DOHH2 (cell line): ENCODE results near the gene IFNG.

Experiments used
- H3F3A ChIP-seq: fragments of 200-600 bp; sonication (generic), shearing (Covaris generic); 2 replicates; pipeline ENCODE4 v1.6.0; 2016; ENCODE audit warnings: antibody characterized with exemption, mild to moderate bottlenecking; ENCODE audit not compliant: control insufficient read depth, insufficient read depth
- H3K27ac ChIP-seq: fragments of 200-600 bp; sonication (generic); 2 replicates; pipeline ENCODE4 v1.5.1; 2014; ENCODE audit warnings: low read depth, mild to moderate bottlenecking, low read length, moderate library complexity
- H3K27me3 ChIP-seq: fragments of 200-600 bp; sonication (generic); 2 replicates; pipeline ENCODE4 v1.6.1; 2014; ENCODE audit warnings: mild to moderate bottlenecking, low read length, mixed read lengths; ENCODE audit not compliant: control insufficient read depth
- H3K36me3 ChIP-seq: fragments of 200-600 bp; sonication (generic); 2 replicates; pipeline ENCODE4 v1.6.1; 2014; ENCODE audit warnings: mild to moderate bottlenecking, low read length, moderate library complexity, mixed read lengths; ENCODE audit not compliant: control insufficient read depth
- H3K4me1 ChIP-seq: fragments of 200-600 bp; sonication (generic); 2 replicates; pipeline ENCODE4 v1.6.1; 2014; ENCODE audit warnings: mild to moderate bottlenecking, low read length, mixed read lengths; ENCODE audit not compliant: control insufficient read depth
- H3K4me2 ChIP-seq: fragments of 200-600 bp; sonication (generic); 2 replicates; pipeline ENCODE4 v1.6.0; 2014; ENCODE audit warnings: mild to moderate bottlenecking, low read length, moderate library complexity
- H3K4me3 ChIP-seq: fragments of 200-600 bp; sonication (generic); 2 replicates; pipeline ENCODE4 v1.5.1; 2014; ENCODE audit warnings: mild to moderate bottlenecking, low read length, mixed read lengths
- H3K79me2 ChIP-seq: fragments of 200-600 bp; sonication (generic); 2 replicates; pipeline ENCODE4 v1.6.1; 2014; ENCODE audit warnings: mild to moderate bottlenecking, low read length, mixed read lengths; ENCODE audit not compliant: control insufficient read depth
- H3K9me2 ChIP-seq: fragments of 200-600 bp; sonication (generic); replicated peaks from 2 replicates; pipeline ENCODE4 v1.6.1; 2014; ENCODE audit warnings: mild to moderate bottlenecking, low read length, mixed read lengths; ENCODE audit not compliant: control insufficient read depth
- H3K9me3 ChIP-seq: fragments of 200-600 bp; sonication (generic); 2 replicates; pipeline ENCODE4 v1.6.1; 2014; ENCODE audit warnings: antibody characterized with exemption, low read length, mixed read lengths; ENCODE audit not compliant: control insufficient read depth, insufficient read depth
- H4K20me1 ChIP-seq: fragments of 200-600 bp; sonication (generic); 2 replicates; pipeline ENCODE4 v1.6.0; 2014; ENCODE audit warnings: low read depth, mild to moderate bottlenecking, antibody characterized with exemption, low read length, moderate library complexity; ENCODE audit not compliant: control insufficient read depth, insufficient read depth
- CTCF ChIP-seq: fragments of 200-600 bp; sonication (generic); IDR thresholded peaks from one replicate; pipeline ENCODE4 v1.5.1; 2014; ENCODE audit warnings: antibody characterized with exemption, mild to moderate bottlenecking, low read depth, low read length; ENCODE audit not compliant: poor library complexity, severe bottlenecking
- EZH2phosphoT487 ChIP-seq: fragments of 200-600 bp; sonication (generic); IDR thresholded peaks from 2 replicates; pipeline ENCODE4 v1.6.1; 2017; ENCODE audit warnings: borderline replicate concordance, mild to moderate bottlenecking, antibody characterized with exemption, low read length, moderate library complexity, mixed read lengths

The IFNG gene

GRCh38 chr12:68203460-68203875 lies 43.9 kb upstream of the IFNG start:
- H4K20me1 ChIP-seq, result no peaks in the 10 kb centered on the region
- H3K4me1 ChIP-seq, result no peaks in the 10 kb centered on the region
- H3K27me3 ChIP-seq, result peaks cover 8% of the 10 kb centered on the region
- TF ChIP-seq CTCF, result no peak
- no peak for TF ChIP-seq EZH2phosphoT487
- H3K9me3 ChIP-seq, result no peaks in the 10 kb centered on the region
- H3F3A ChIP-seq, result no peaks in the 10 kb centered on the region
- H3K27ac ChIP-seq, result no peak overlapping the region
- no peak overlapping the region for H3K4me2 ChIP-seq
- H3K9me2 ChIP-seq, result no peaks in the 10 kb centered on the region
- no peaks in the 10 kb centered on the region for H3K79me2 ChIP-seq
- H3K36me3 ChIP-seq, result no peaks in the 10 kb centered on the region
- H3K4me3 ChIP-seq, result no peak overlapping the region

GRCh38 chr12:68200854-68201253 lies 41.3 kb upstream of the IFNG start:
- peaks cover 5% of the 10 kb centered on the region; the same call in 1 of the 2 replicates for H3K27me3 ChIP-seq
- H4K20me1 ChIP-seq, result no peaks in the 10 kb centered on the region
- no peaks in the 10 kb centered on the region for H3K9me2 ChIP-seq
- H3K36me3 ChIP-seq, result no peaks in the 10 kb centered on the region
- no peak overlapping the region for H3K4me3 ChIP-seq
- H3K27ac ChIP-seq, result no peak overlapping the region
- no peaks in the 10 kb centered on the region for H3K9me3 ChIP-seq
- no peak overlapping the region for H3K4me2 ChIP-seq
- H3K4me1 ChIP-seq, result no peaks in the 10 kb centered on the region
- no peaks in the 10 kb centered on the region for H3K79me2 ChIP-seq
- TF ChIP-seq EZH2phosphoT487, result no peak
- TF ChIP-seq CTCF, result no peak
- H3F3A ChIP-seq, result no peaks in the 10 kb centered on the region

- Histone ChIP-seq H3K27me3 (peaks cover 5% of the 10 kb centered on the region; the same call in 1 of the 2 replicates), H3F3A (no peaks in the 10 kb centered on the region), H3K79me2 (no peaks in the 10 kb centered on the region), H3K4me2 (no peak overlapping the region), H3K36me3 (no peaks in the 10 kb centered on the region), H4K20me1 (no peaks in the 10 kb centered on the region), H3K9me2 (no peaks in the 10 kb centered on the region), H3K27ac (no peak overlapping the region), H3K4me1 (no peaks in the 10 kb centered on the region), H3K9me3 (no peaks in the 10 kb centered on the region), H3K4me3 (no peak overlapping the region)
- TF ChIP-seq CTCF (no peak), EZH2phosphoT487 (no peak)
These were observed 39.6 kb upstream of the IFNG start for GRCh38 chr12:68199127-68199526.
